Fibroblast of upper back skin (primary cell): ENCODE data around the gene CCDC187.
"Not testable (repeated sequence)": the region's sequence is repeated elsewhere in the genome, so short reads cannot be mapped to it uniquely, and the experiment has no call there.

Experiments used
- DNase-seq: peaks from one replicate; pipeline ENCODE4 v3.0.0-alpha.2; 2013

Gene CCDC187

GRCh38 chr9:136326761-136327303 is 22.9 kb upstream of the CCDC187 start:
- no peak for DNase-seq

GRCh38 chr9:136326061-136326760 is 22.3 kb upstream of the CCDC187 start:
- DNase-seq: peak; percentile 76

- no peak for DNase-seq
Observed at GRCh38 chr9:136325358-136325757, 21.5 kb upstream of the CCDC187 start.

- DNase-seq: no peak
Observed at GRCh38 chr9:136324501-136325300, 20.8 kb upstream of the CCDC187 start.

GRCh38 chr9:136323371-136323789 is 19.5 kb upstream of the CCDC187 start:
- no peak for DNase-seq

GRCh38 chr9:136322756-136323330 is 18.9 kb upstream of the CCDC187 start:
- no peak for DNase-seq

GRCh38 chr9:136321561-136321960 is 17.7 kb upstream of the CCDC187 start:
- DNase-seq: no peak

- not testable (repeated sequence) for DNase-seq
Observed at GRCh38 chr9:136320972-136321371, 17.1 kb upstream of the CCDC187 start.

- not testable (repeated sequence) for DNase-seq
Observed at GRCh38 chr9:136319955-136320354, 16.1 kb upstream of the CCDC187 start.

GRCh38 chr9:136319244-136319643 is 15.3 kb upstream of the CCDC187 start:
- DNase-seq: not testable (repeated sequence)

GRCh38 chr9:136318776-136319241 is 14.9 kb upstream of the CCDC187 start:
- DNase-seq: no peak

- no peak for DNase-seq
Observed at GRCh38 chr9:136318111-136318775, 14.3 kb upstream of the CCDC187 start.

- DNase-seq: no peak
Observed at GRCh38 chr9:136317695-136318094, 13.8 kb upstream of the CCDC187 start.

GRCh38 chr9:136316896-136317676 is 13.2 kb upstream of the CCDC187 start:
- no peak for DNase-seq

- DNase-seq: no peak
Observed at GRCh38 chr9:136316271-136316751, 12.4 kb upstream of the CCDC187 start.

- DNase-seq: no peak
Observed at GRCh38 chr9:136314944-136315343, 11.1 kb upstream of the CCDC187 start.

- no peak for DNase-seq
Observed at GRCh38 chr9:136314056-136314416, 10.1 kb upstream of the CCDC187 start.

- DNase-seq: no peak
Observed at GRCh38 chr9:136313111-136314055, 9.5 kb upstream of the CCDC187 start.

- peak; percentile 50 for DNase-seq
Observed at GRCh38 chr9:136312436-136312835, 8.5 kb upstream of the CCDC187 start.

GRCh38 chr9:136312009-136312375 is 8.1 kb upstream of the CCDC187 start:
- DNase-seq: no peak
